ENCODE data around the gene DPP4. TPM values are rescaled to one million over a fixed set of nuclear protein-coding genes. Genes with fewer than 3 reads are reported as not detected.
A peak's percentile ranks its signal among the peaks of the same experiment; 100 is the strongest.

Gene DPP4
- total RNA-seq, 4 donors from 2014 or later = 1.6 to 5.3 (median 3.8) TPM

- Histone ChIP-seq H3K36me3 (no peaks in the 10 kb centered on the region), H3K4me3 (no peak overlapping the region), H3K9me3 (no peaks in the 10 kb centered on the region), H3K27ac (no peak overlapping the region), H3K4me1 (peaks cover 6% of the 10 kb centered on the region), H3K27me3 (no peaks in the 10 kb centered on the region)
- no peak for DNase-seq (ENCODE audit: low spot score in 2 of 2)
- 68% methylated on average over 2 of the region's 2 CpGs for WGBS
- no peak for TF ChIP-seq POLR2AphosphoS5 (IDR thresholded peaks at IDR 0.05)
- no peak for TF ChIP-seq POLR2A (IDR thresholded peaks at IDR 0.05)
- TF ChIP-seq, protein P1, sequence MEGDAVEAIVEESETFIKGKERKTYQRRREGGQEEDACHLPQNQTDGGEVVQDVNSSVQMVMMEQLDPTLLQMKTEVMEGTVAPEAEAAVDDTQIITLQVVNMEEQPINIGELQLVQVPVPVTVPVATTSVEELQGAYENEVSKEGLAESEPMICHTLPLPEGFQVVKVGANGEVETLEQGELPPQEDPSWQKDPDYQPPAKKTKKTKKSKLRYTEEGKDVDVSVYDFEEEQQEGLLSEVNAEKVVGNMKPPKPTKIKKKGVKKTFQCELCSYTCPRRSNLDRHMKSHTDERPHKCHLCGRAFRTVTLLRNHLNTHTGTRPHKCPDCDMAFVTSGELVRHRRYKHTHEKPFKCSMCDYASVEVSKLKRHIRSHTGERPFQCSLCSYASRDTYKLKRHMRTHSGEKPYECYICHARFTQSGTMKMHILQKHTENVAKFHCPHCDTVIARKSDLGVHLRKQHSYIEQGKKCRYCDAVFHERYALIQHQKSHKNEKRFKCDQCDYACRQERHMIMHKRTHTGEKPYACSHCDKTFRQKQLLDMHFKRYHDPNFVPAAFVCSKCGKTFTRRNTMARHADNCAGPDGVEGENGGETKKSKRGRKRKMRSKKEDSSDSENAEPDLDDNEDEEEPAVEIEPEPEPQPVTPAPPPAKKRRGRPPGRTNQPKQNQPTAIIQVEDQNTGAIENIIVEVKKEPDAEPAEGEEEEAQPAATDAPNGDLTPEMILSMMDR (IDR thresholded peaks at IDR 0.05) = no peak
- no peak for TF ChIP-seq EP300 (IDR thresholded peaks at IDR 0.05)
Observed at GRCh38 chr2:162011706-162012564, 62.1 kb downstream of the DPP4 start.

DNA sequence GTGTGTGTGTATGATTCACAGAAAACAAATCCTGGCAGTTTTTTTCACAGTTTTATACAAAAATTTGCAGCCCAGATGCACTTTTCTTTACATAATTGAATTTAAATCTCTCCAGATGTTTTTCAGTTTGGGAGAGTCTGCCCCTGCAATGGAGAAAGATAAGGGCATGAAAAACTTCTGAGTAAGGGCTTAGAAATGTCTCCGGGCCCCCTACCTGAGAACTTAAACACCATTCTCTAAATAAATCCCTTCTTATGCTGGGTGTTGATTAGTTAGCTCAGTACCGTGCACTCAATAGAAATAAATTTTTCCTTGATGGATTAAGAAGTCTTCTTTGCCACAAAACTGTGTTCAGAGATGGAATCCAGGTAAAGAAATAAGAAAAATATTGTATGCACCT, 64.5 kb downstream of the DPP4 start:
- Histone ChIP-seq H3K36me3 (no peaks in the 10 kb centered on the region), H3K9me3 (no peaks in the 10 kb centered on the region), H3K27me3 (no peaks in the 10 kb centered on the region), H3K4me3 (no peak overlapping the region), H3K4me1 (peaks cover 6% of the 10 kb centered on the region), H3K27ac (no peak overlapping the region)
- TF ChIP-seq, protein P1 (IDR thresholded peaks at IDR 0.05) = no peak
- TF ChIP-seq EP300 (IDR thresholded peaks at IDR 0.05) = no peak
- no peak for TF ChIP-seq POLR2AphosphoS5 (IDR thresholded peaks at IDR 0.05)
- TF ChIP-seq POLR2A (IDR thresholded peaks at IDR 0.05) = no peak
- DNase-seq (ENCODE audit: low spot score in 2 of 2) = no peak
- WGBS = 43% methylated on average over 2 of the region's 2 CpGs

GRCh38 chr2:162007447-162008040, 66.5 kb downstream of the DPP4 start:
- WGBS = 80% methylated on average over 3 of the region's 3 CpGs
- no peak for DNase-seq (ENCODE audit: low spot score in 2 of 2)

DNA sequence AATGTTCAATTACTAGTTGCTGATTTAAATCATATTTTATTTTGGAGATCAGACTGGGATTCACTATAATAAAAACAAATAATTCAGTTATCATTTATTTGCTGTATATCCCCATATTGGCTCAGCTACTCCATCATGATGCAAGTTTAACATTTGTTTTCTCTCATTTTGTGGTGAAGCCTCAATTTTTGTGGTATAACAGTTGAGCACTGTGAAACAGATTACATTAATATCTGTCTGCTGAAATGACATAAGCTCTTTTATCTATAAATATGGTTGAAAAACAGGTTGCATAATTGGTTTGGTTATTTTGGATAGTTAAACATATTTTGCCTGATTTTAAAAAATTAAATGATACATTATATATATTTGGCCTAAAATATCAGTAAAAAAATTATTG, 67.7 kb downstream of the DPP4 start:
- H3K4me3 ChIP-seq = no peak overlapping the region
- no peaks in the 10 kb centered on the region for H3K4me1 ChIP-seq
- no peaks in the 10 kb centered on the region for H3K36me3 ChIP-seq
- H3K27ac ChIP-seq = no peak overlapping the region
- H3K27me3 ChIP-seq = no peaks in the 10 kb centered on the region
- DNase-seq (ENCODE audit: low spot score in 2 of 2) = no peak
- TF ChIP-seq EP300 (IDR thresholded peaks at IDR 0.05) (no peak), POLR2A (IDR thresholded peaks at IDR 0.05) (no peak), POLR2AphosphoS5 (IDR thresholded peaks at IDR 0.05) (no peak)
- TF ChIP-seq, protein P1 (IDR thresholded peaks at IDR 0.05) = no peak
- no peaks in the 10 kb centered on the region for H3K9me3 ChIP-seq

More at GRCh38 chr2:162007447-162008040, 66.5 kb downstream of the DPP4 start:
- peaks cover 4% of the 10 kb centered on the region for H3K4me1 ChIP-seq
- H3K27ac ChIP-seq = no peak overlapping the region
- no peaks in the 10 kb centered on the region for H3K36me3 ChIP-seq
- no peak overlapping the region for H3K4me3 ChIP-seq
- H3K27me3 ChIP-seq = no peaks in the 10 kb centered on the region
- no peak for TF ChIP-seq EP300 (IDR thresholded peaks at IDR 0.05)
- TF ChIP-seq, protein P1 (IDR thresholded peaks at IDR 0.05) = peak in 1 of 2 donors; percentile 49
- H3K9me3 ChIP-seq = no peaks in the 10 kb centered on the region

DNA sequence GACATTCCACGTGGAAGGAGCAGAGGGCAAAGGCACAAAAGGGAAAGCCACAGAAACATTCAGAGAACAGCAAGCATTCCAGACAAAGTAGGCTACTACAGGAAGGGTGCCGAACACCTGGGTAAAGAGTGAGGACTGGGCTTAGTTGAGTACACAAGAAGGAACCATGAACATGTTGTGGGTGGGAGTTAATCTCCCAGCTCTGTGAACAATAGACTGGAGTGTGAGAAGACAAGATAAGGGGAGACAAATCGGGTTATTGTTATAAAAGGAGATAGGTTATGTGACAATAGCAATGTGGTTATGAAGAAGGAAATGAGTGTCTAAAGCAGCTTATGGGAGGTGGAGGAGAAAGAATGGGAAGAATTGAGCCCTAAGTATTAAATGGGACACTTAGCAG, 70.0 kb downstream of the DPP4 start:
- Histone ChIP-seq H3K27ac (no peak overlapping the region), H3K4me3 (no peak overlapping the region), H3K36me3 (no peaks in the 10 kb centered on the region), H3K4me1 (no peaks in the 10 kb centered on the region), H3K27me3 (no peaks in the 10 kb centered on the region), H3K9me3 (no peaks in the 10 kb centered on the region)
- WGBS = 81% methylated on average over 3 of the region's 3 CpGs
- no peak for DNase-seq (ENCODE audit: low spot score in 2 of 2)
- TF ChIP-seq POLR2A (IDR thresholded peaks at IDR 0.05) = no peak
- TF ChIP-seq, protein P1 (IDR thresholded peaks at IDR 0.05) = no peak
- no peak for TF ChIP-seq POLR2AphosphoS5 (IDR thresholded peaks at IDR 0.05)
- no peak for TF ChIP-seq EP300 (IDR thresholded peaks at IDR 0.05)
